Breast epithelium (tissue), 4 donors: ENCODE data around the gene NPRL2. TPM values are rescaled to one million over a fixed set of nuclear protein-coding genes. Genes with fewer than 3 reads are reported as not detected.
A peak's percentile ranks its signal among the peaks of the same experiment; 100 is the strongest.

Experiments used
- DNase-seq, 2 donors: peaks; one replicate each; pipeline ENCODE4 v3.0.0-alpha.2; 2019; ENCODE audit warnings: low spot score in 2 of 2
- H3K27ac ChIP-seq, 2 donors: fragments of 200-600 bp; sonication (generic) in 1 of 2; one replicate each; pipeline ENCODE4 v1.5.1; 2016 to 2019; ENCODE audit warnings: mild to moderate bottlenecking in 1 of 2
- H3K27me3 ChIP-seq, 2 donors: fragments of 200-600 bp; sonication (generic) in 1 of 2; one replicate each; pipeline versions ENCODE4 v1.5.1 to v1.6.0; 2017 to 2019; ENCODE audit warnings: control low read depth in 1 of 2, mild to moderate bottlenecking in 1 of 2
- H3K36me3 ChIP-seq: fragments of 200-600 bp; one replicate; pipeline ENCODE4 v1.5.1; 2019
- H3K4me1 ChIP-seq, 2 donors: fragments of 200-600 bp; sonication (generic); one replicate each; pipeline ENCODE4 v1.5.1; 2016 to 2019; ENCODE audit warnings: control low read depth in 1 of 2
- H3K4me3 ChIP-seq, 3 donors: fragments of 200-600 bp; sonication (generic); 1 replicate in 2 of 3; 2 replicates in 1 of 3; pipeline ENCODE4 v1.5.1; 2016 to 2019; ENCODE audit warnings: mild to moderate bottlenecking in 3 of 3, moderate library complexity in 2 of 3
- H3K9me3 ChIP-seq, 2 donors: fragments of 200-600 bp; sonication (generic) in 1 of 2; one replicate each; pipeline ENCODE4 v1.5.1; 2016 to 2019; ENCODE audit warnings: control low read depth in 1 of 2
- POLR2A ChIP-seq: fragments of 450-650 bp; IDR thresholded peaks from one replicate; pipeline ENCODE4 v1.6.1; 2016; ENCODE audit warnings: antibody characterized with exemption, mild to moderate bottlenecking, moderate library complexity
- POLR2AphosphoS5 ChIP-seq, 3 donors: sonication (generic); formaldehyde crosslinking; IDR thresholded peaks; one replicate each; pipeline ENCODE4 v1.6.1; 2017; ENCODE audit warnings: antibody characterized with exemption in 3 of 3
- intact Hi-C: fragments of 100-400 bp; cut with DNase I; formaldehyde crosslinking; loops from one replicate; pipeline ENCODE4 v1.15.1; 2023; ENCODE audit warnings: low total_unique reads
- total RNA-seq, 3 donors: library from RNA; depleted of rRNA; stranded (reverse); fragments of >200 nt; gene quantifications; one replicate each; pipeline ENCODE4 v1.1.0, GENCODE V29; 2016
- TF ChIP-seq, protein P1 (sequence below), 3 donors: fragments of 450-650 bp; IDR thresholded peaks; one replicate each; pipeline ENCODE4 v1.5.1; 2016 to 2017; ENCODE audit warnings: antibody characterized with exemption in 3 of 3, mild to moderate bottlenecking in 3 of 3, moderate library complexity in 3 of 3

Gene NPRL2
- total RNA-seq, 3 donors from 2014 or later: 17.4 to 31.5 (median 29.5) TPM

DNA sequence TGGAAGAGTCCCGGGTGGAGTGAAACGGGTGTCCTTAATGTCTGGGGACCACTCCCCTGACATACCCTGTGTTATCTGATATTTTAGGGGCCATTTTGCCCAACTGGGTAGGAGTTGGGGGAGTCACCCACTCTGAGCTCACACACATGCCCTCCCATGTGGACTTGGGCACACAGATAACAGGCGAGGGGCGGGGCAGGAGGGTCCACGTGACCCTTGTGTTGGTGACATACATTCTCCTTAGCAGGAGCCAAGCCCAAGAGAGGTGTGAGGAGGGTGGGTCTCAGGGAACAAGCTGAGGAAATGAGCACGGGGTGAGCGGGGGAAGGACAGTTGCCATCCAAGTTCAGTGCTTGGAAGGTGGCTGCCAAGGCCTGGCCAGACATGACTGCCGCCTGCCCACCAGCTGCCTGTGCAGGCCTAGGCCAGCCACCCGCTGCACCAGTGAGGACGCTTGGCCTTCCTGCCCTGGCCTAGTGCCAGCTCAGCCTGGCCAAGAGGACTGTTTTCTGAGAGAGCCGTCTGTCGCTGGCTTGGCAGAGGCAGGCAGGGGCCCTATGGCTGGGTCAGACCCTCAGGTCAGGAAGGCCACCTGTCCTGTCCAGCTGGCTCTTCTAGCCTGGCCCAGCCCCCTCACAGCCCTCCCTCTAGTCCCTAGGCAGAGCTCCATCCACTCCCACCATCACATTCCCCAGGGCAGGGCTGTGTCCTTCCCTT, 40.1 kb upstream of the NPRL2 start:
- intact Hi-C loops: no loop called here
- Histone ChIP-seq H3K4me1 (peaks cover 0 to 10% of the 10 kb centered on the region in 2 donors), H3K9me3 (no peaks in the 10 kb centered on the region), H3K36me3 (no peaks in the 10 kb centered on the region), H3K4me3 (no peak overlapping the region), H3K27ac (peak overlapping the region; percentile 62 to 65), H3K27me3 (no peaks in the 10 kb centered on the region)
- TF ChIP-seq, protein P1, sequence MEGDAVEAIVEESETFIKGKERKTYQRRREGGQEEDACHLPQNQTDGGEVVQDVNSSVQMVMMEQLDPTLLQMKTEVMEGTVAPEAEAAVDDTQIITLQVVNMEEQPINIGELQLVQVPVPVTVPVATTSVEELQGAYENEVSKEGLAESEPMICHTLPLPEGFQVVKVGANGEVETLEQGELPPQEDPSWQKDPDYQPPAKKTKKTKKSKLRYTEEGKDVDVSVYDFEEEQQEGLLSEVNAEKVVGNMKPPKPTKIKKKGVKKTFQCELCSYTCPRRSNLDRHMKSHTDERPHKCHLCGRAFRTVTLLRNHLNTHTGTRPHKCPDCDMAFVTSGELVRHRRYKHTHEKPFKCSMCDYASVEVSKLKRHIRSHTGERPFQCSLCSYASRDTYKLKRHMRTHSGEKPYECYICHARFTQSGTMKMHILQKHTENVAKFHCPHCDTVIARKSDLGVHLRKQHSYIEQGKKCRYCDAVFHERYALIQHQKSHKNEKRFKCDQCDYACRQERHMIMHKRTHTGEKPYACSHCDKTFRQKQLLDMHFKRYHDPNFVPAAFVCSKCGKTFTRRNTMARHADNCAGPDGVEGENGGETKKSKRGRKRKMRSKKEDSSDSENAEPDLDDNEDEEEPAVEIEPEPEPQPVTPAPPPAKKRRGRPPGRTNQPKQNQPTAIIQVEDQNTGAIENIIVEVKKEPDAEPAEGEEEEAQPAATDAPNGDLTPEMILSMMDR (IDR thresholded peaks at IDR 0.05): no peak
- no peak for TF ChIP-seq POLR2AphosphoS5 (IDR thresholded peaks at IDR 0.05)
- TF ChIP-seq POLR2A: no peak
- DNase-seq: peak in 1 of 2 donors; percentile 83

DNA sequence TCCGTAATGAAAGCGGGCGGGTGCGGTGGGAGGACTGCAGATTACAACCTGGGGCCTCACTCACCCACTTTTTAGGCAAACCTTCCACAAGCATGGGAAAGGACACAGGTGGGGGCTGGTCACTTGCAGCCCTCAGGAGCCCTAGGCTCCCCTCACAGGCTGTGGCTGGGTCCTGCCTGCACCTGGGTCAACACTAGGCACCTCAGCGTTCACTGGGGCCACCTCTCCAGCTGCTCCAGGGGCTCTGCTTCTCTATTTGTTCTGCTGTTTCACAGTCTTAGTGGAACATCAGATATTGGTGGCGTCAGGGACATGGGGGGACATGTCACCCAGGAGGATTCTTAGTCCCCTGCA, 38.8 kb upstream of the NPRL2 start:
- Histone ChIP-seq H3K36me3 (no peaks in the 10 kb centered on the region), H3K4me1 (peaks cover 0 to 10% of the 10 kb centered on the region in 2 donors), H3K4me3 (no peak overlapping the region), H3K9me3 (no peaks in the 10 kb centered on the region), H3K27me3 (no peaks in the 10 kb centered on the region), H3K27ac (no peak overlapping the region)
- DNase-seq: no peak
- TF ChIP-seq POLR2AphosphoS5 (IDR thresholded peaks at IDR 0.05) (no peak), POLR2A (no peak)
- TF ChIP-seq, protein P1 (IDR thresholded peaks at IDR 0.05): no peak
- intact Hi-C loops: no loop called here

DNA sequence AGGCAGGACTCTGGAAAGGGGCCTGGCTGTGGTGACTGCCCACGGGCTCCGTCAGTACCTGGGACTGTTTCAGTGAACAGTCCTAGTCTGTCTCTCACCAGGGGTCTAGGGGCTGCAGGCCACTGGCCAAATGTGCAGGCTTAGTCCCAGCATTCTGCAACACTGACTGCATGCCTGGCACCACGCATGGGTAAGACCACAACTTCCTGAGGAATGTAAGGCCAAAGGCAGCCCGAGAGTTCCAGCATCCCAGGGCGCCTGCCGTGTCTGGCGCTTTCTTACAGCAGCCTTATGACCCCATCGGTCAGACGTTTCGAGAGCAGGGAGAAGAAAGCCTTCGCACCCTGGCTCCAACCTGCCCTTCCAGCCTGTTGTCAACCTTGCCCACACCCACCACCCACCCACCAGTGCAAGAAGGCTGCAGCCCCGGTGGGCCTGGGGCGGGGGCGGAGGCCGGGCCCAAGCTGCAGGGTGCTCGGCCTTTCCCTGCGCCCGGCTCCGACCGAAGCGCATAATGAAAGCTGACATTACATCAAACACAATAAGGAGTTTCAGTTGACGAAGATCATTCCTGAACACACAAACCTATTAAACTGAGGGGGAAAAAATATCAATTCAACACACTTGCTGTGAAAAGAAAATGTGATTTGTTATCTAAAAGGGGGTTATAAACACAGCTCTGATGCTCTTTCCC, 38.3 kb upstream of the NPRL2 start:
- peak in 1 of 2 donors; percentile 39 for DNase-seq
- Histone ChIP-seq H3K27me3 (no peaks in the 10 kb centered on the region), H3K27ac (peak overlapping the region in 1 of 2 donors; percentile 35), H3K4me1 (peaks cover 0 to 10% of the 10 kb centered on the region in 2 donors), H3K4me3 (no peak overlapping the region), H3K9me3 (no peaks in the 10 kb centered on the region), H3K36me3 (no peaks in the 10 kb centered on the region)
- TF ChIP-seq POLR2AphosphoS5 (IDR thresholded peaks at IDR 0.05) (no peak), POLR2A (no peak)
- TF ChIP-seq, protein P1 (IDR thresholded peaks at IDR 0.05): no peak
- intact Hi-C loops: no loop called here

DNA sequence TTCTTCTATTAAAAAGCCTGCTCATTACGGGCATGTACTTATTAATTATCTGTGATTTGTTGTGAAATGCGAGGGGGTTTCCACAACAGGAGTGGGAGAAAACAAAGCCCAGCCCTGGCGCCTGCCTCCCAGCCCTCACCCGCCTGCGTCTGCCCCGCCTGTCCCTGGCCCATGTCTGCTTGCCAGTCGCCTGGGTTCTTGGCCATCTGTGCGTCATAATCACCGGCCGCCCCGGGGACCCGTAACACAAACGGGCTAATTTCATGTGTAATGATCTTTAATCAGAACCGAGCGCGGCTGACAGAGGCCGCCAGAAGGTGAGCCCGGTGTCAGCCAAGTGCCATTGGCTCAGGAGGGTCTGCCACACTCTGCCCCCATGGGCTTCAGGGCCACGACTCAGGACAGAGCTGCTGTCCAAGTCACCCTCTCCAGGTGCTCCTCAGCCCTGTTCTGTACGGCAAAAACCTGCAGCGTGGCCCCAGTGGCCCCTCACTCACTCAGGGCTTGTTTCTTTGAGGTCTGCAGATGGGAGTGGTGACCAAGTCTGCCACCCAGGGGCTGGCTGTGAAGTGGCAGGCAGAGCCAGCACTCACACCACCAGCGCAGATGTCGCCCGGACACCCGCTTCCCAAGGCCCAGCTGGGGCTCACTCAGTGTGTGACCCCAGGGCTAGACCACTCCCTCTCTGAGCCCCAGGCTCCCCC, 37.6 kb upstream of the NPRL2 start:
- Histone ChIP-seq H3K4me1 (peaks cover under 1 to 10% of the 10 kb centered on the region in 2 donors), H3K9me3 (no peaks in the 10 kb centered on the region), H3K27ac (peak overlapping the region in 1 of 2 donors; percentile 35), H3K4me3 (no peak overlapping the region), H3K36me3 (no peaks in the 10 kb centered on the region), H3K27me3 (no peaks in the 10 kb centered on the region)
- intact Hi-C loops: no loop called here
- DNase-seq: no peak
- TF ChIP-seq POLR2A: no peak
- no peak for TF ChIP-seq POLR2AphosphoS5 (IDR thresholded peaks at IDR 0.05)
- TF ChIP-seq, protein P1 (IDR thresholded peaks at IDR 0.05): no peak

DNA sequence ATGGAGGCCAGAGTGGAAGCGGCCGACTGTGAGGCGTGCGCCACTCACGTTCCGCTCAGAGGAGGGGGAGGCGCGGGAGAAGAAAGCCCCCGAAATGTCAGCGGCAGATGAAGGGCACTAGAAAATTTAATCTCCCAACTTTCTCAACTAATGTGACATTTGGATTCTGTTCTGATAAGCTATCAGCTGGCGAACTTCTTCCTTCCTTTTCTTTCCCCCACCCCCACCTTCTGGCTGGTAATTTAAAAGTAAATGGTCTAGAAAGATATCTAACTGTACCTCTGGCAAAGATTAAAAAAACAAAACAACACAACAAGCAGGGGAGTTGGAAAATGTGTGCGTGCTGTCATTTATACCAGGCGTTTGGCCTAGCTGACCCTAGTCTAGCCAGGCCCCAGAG, 35.2 kb upstream of the NPRL2 start:
- DNase-seq: no peak
- no peak for TF ChIP-seq POLR2AphosphoS5 (IDR thresholded peaks at IDR 0.05)
- no peak for TF ChIP-seq POLR2A
- TF ChIP-seq, protein P1 (IDR thresholded peaks at IDR 0.05): no peak
- H3K4me1 ChIP-seq: peaks cover under 1 to 3% of the 10 kb centered on the region in 2 donors
- intact Hi-C loops: no loop called here
- H3K36me3 ChIP-seq: no peaks in the 10 kb centered on the region
- no peak overlapping the region for H3K27ac ChIP-seq
- H3K4me3 ChIP-seq: no peak overlapping the region
- no peaks in the 10 kb centered on the region for H3K9me3 ChIP-seq
- no peaks in the 10 kb centered on the region for H3K27me3 ChIP-seq
